NT2/D1 (cell line): ENCODE measurements around the gene STK35.

Source experiments
- SUZ12 ChIP-seq: IDR thresholded peaks from 2 replicates; pipeline ENCODE4 v1.6.1; 2011; ENCODE audit not compliant: insufficient read length, insufficient read depth; ENCODE audit errors: extremely low read depth
- YY1 ChIP-seq: IDR thresholded peaks from 2 replicates; pipeline ENCODE4 v1.6.1; 2011; ENCODE audit not compliant: insufficient read length, insufficient read depth
- ZNF274 ChIP-seq: IDR thresholded peaks from 2 replicates; pipeline ENCODE4 v1.6.1; 2011; ENCODE audit warnings: mild to moderate bottlenecking, low read depth, low read length

DNA sequence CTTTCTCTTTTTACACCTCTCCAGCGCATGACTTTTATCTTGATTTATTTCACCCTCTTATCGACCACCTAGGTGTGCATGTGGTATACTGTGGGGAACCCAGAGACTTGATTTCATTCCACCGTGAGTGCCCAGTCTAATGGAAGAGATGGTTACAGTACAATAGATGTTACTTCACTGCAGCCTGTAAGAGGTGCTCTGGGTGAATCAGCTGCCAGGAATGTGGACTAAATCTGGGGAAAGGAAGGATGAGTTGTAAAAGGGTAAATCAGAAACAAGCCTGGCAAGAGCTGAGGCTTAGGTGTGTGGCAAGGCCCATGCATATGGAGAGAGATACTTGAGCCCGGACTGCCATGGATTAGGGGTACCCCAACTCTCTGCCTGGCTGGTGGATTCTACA is 7.4 kb downstream of the STK35 start:
- TF ChIP-seq YY1 (no peak), ZNF274 (no peak), SUZ12 (no peak)
